ENCODE measurements around the gene PLCL2. TPM values are rescaled to one million over a fixed set of nuclear protein-coding genes. Genes with fewer than 3 reads are reported as not detected.

PLCL2 gene
- total RNA-seq, 1 experiment from 2014 or later: 3.0 TPM

DNA sequence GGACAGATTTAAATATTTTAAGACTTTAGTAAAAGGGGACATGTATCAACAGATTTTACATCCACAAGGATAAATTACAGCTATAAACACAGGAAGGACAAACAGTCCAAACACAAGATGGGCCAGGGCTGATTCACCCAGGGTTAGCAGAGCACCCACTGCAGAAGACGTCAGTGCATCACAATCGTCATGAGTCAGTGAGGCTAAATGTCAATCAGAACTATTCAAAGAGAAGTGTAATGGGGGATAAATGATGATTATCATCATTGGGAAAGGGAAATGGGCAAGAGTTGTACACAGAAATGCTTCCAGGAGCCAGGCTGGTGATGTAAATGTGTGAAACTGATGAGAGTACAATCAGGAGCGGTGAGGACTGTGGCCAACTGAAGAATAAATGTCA lies 226.8 kb downstream of the PLCL2 start:
- no peak overlapping the region for H3K4me3 ChIP-seq (ENCODE audit: low read depth in 2 of 2, low read length in 2 of 2)
- H3K36me3 ChIP-seq (ENCODE audit: control insufficient read depth, insufficient read depth, low read length): no peaks in the 10 kb centered on the region
- no peak for TF ChIP-seq TCF7L2 (IDR thresholded peaks at IDR 0.05; ENCODE audit: low read depth, low read length)
- ChIA-PET POLR2A (no interaction called here), CTCF (no interaction called here)
- no peaks in the 10 kb centered on the region for H3K9me3 ChIP-seq (ENCODE audit: control insufficient read depth, insufficient read depth, low read depth, low read length)
- no peak overlapping the region for H3K27ac ChIP-seq (ENCODE audit: low read length)
- ATAC-seq (no peak), DNase-seq (ENCODE audit: low read depth, low spot score) (no peak)
- no peaks in the 10 kb centered on the region for H3K4me1 ChIP-seq (ENCODE audit: control insufficient read depth, insufficient read depth, low read length)
- intact Hi-C loops (cut with micrococcal nuclease; ENCODE audit: unreplicated experiment) (no loop called here), in situ Hi-C loops (cut with HindIII; ENCODE audit: low pct_unique_long_range_greater_than_20kb, low sequenced_read_pairs) (no loop called here)
- H3K27me3 ChIP-seq (ENCODE audit: control insufficient read depth, insufficient read depth, low read length): no peaks in the 10 kb centered on the region
- no TSS peak for BruUV-seq (replicated peaks)

DNA sequence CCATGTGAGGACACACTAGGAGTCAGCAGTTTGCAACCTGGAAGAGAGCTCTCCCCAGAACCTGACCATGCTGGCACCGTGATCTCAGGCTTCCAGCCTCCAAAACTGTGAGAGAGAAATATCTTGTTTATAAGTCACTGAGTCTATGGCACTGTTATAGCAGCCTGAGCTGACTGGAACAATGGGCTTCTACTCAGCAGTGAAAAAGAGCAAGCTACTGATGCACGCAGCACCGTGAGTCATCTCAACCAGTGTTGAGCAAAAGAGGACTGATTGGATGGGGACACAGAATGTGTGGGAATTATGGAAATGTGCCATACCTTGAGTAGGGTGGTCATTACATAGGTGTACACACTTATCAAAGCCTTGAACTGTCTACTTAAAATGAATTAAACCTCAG lies 230.4 kb downstream of the PLCL2 start:
- CTCF ChIA-PET: no interaction called here
- no peak for TF ChIP-seq POLR2AphosphoS5 (IDR thresholded peaks at IDR 0.05; ENCODE audit: low read depth, low read length)
- TF ChIP-seq SIN3A (IDR thresholded peaks at IDR 0.05; ENCODE audit: borderline replicate concordance, insufficient read depth, low read depth, low read length): no peak
- TF ChIP-seq, protein P1, sequence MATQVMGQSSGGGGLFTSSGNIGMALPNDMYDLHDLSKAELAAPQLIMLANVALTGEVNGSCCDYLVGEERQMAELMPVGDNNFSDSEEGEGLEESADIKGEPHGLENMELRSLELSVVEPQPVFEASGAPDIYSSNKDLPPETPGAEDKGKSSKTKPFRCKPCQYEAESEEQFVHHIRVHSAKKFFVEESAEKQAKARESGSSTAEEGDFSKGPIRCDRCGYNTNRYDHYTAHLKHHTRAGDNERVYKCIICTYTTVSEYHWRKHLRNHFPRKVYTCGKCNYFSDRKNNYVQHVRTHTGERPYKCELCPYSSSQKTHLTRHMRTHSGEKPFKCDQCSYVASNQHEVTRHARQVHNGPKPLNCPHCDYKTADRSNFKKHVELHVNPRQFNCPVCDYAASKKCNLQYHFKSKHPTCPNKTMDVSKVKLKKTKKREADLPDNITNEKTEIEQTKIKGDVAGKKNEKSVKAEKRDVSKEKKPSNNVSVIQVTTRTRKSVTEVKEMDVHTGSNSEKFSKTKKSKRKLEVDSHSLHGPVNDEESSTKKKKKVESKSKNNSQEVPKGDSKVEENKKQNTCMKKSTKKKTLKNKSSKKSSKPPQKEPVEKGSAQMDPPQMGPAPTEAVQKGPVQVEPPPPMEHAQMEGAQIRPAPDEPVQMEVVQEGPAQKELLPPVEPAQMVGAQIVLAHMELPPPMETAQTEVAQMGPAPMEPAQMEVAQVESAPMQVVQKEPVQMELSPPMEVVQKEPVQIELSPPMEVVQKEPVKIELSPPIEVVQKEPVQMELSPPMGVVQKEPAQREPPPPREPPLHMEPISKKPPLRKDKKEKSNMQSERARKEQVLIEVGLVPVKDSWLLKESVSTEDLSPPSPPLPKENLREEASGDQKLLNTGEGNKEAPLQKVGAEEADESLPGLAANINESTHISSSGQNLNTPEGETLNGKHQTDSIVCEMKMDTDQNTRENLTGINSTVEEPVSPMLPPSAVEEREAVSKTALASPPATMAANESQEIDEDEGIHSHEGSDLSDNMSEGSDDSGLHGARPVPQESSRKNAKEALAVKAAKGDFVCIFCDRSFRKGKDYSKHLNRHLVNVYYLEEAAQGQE (IDR thresholded peaks at IDR 0.05; ENCODE audit: insufficient read depth in 1 of 2, low read depth in 2 of 2, low read length in 1 of 2): no peak
- no peak for TF ChIP-seq CTCF (IDR thresholded peaks at IDR 0.05)
- TF ChIP-seq TCF7L2 (IDR thresholded peaks at IDR 0.05; ENCODE audit: low read depth, low read length): no peak
- in situ Hi-C loops (cut with HindIII; ENCODE audit: low pct_unique_long_range_greater_than_20kb, low sequenced_read_pairs): no loop called here

GRCh38 chr3:17116007-17116600 lies 231.3 kb downstream of the PLCL2 start:
- no peak for ATAC-seq
- CTCF ChIA-PET: no interaction called here
- no peak overlapping the region for H3K4me3 ChIP-seq (ENCODE audit: low read depth in 2 of 2, low read length in 2 of 2)

More for the DNA sequence above, 230.4 kb downstream of the PLCL2 start:
- H3K27me3 ChIP-seq (ENCODE audit: control insufficient read depth, insufficient read depth, low read length): no peaks in the 10 kb centered on the region
- no peak overlapping the region for H3K4me3 ChIP-seq (ENCODE audit: low read depth in 2 of 2, low read length in 2 of 2)
- H3K9me3 ChIP-seq (ENCODE audit: control insufficient read depth, insufficient read depth, low read depth, low read length): no peaks in the 10 kb centered on the region
- H3K27ac ChIP-seq (ENCODE audit: low read length): no peak overlapping the region
- BruUV-seq (replicated peaks): no TSS peak
- intact Hi-C loops (cut with micrococcal nuclease; ENCODE audit: unreplicated experiment): no loop called here
- no peak for DNase-seq (ENCODE audit: low read depth, low spot score)
- POLR2A ChIA-PET: no interaction called here
- no peak for ATAC-seq
- no peaks in the 10 kb centered on the region for H3K36me3 ChIP-seq (ENCODE audit: control insufficient read depth, insufficient read depth, low read length)
- H3K4me1 ChIP-seq (ENCODE audit: control insufficient read depth, insufficient read depth, low read length): no peaks in the 10 kb centered on the region

More at GRCh38 chr3:17116007-17116600, 231.3 kb downstream of the PLCL2 start:
- intact Hi-C loops (cut with micrococcal nuclease; ENCODE audit: unreplicated experiment) (no loop called here), in situ Hi-C loops (cut with HindIII; ENCODE audit: low pct_unique_long_range_greater_than_20kb, low sequenced_read_pairs) (no loop called here)
- Histone ChIP-seq H3K9me3 (ENCODE audit: control insufficient read depth, insufficient read depth, low read depth, low read length) (no peaks in the 10 kb centered on the region), H3K4me1 (ENCODE audit: control insufficient read depth, insufficient read depth, low read length) (no peaks in the 10 kb centered on the region), H3K27ac (ENCODE audit: low read length) (no peak overlapping the region), H3K36me3 (ENCODE audit: control insufficient read depth, insufficient read depth, low read length) (no peaks in the 10 kb centered on the region), H3K27me3 (ENCODE audit: control insufficient read depth, insufficient read depth, low read length) (no peaks in the 10 kb centered on the region)
- POLR2A ChIA-PET: no interaction called here
- BruUV-seq (replicated peaks): no TSS peak
- no peak for DNase-seq (ENCODE audit: low read depth, low spot score)
- TF ChIP-seq POLR2AphosphoS5 (IDR thresholded peaks at IDR 0.05; ENCODE audit: low read depth, low read length): no peak
- TF ChIP-seq CTCF (IDR thresholded peaks at IDR 0.05): no peak
- TF ChIP-seq TCF7L2 (IDR thresholded peaks at IDR 0.05; ENCODE audit: low read depth, low read length): no peak

All from Panc1 (cell line).